MM.1S (cell line): Measurements from ENCODE around the gene ARHGAP26.

Source experiments
- DNase-seq: peaks from one replicate; pipeline ENCODE4 v3.0.0-alpha.2; 2015
- H2AFZ ChIP-seq: fragments of 300-600 bp; sonication (generic); 2 replicates; pipeline ENCODE4 v1.6.0; 2016; ENCODE audit warnings: antibody characterized with exemption, low read length
- H3F3A ChIP-seq: fragments of 300-600 bp; sonication (generic); 2 replicates; pipeline ENCODE4 v1.6.1; 2016; ENCODE audit warnings: mild to moderate bottlenecking, antibody characterized with exemption, low read length, moderate library complexity, mixed read lengths; ENCODE audit not compliant: insufficient read depth
- H3K27ac ChIP-seq: fragments of 300-600 bp; sonication (generic); 2 replicates; pipeline ENCODE4 v1.5.1; 2016; ENCODE audit warnings: mild to moderate bottlenecking, low read length
- H3K27me3 ChIP-seq: fragments of 300-600 bp; sonication (generic); replicated peaks from 2 replicates; pipeline ENCODE4 v1.6.0; 2016; ENCODE audit warnings: low read length; ENCODE audit not compliant: insufficient read depth
- H3K36me3 ChIP-seq: fragments of 300-600 bp; sonication (generic); replicated peaks from 2 replicates; pipeline ENCODE4 v1.6.1; 2016; ENCODE audit warnings: mild to moderate bottlenecking, low read length, mixed read lengths; ENCODE audit not compliant: insufficient read depth
- H3K4me1 ChIP-seq: fragments of 300-600 bp; sonication (generic); 2 replicates; pipeline ENCODE4 v1.6.1; 2016; ENCODE audit warnings: low read length, mixed read lengths
- H3K4me2 ChIP-seq: fragments of 300-600 bp; sonication (generic); 2 replicates; pipeline ENCODE4 v1.6.0; 2016; ENCODE audit warnings: low read depth, low read length
- H3K4me3 ChIP-seq: fragments of 300-600 bp; sonication (generic); 2 replicates; pipeline ENCODE4 v1.5.1; 2016; ENCODE audit warnings: low read length, mixed read lengths
- H3K79me2 ChIP-seq: fragments of 300-600 bp; sonication (generic); 2 replicates; pipeline ENCODE4 v1.6.1; 2016; ENCODE audit warnings: mixed run types, low read length, mixed read lengths
- H3K9ac ChIP-seq: fragments of 300-600 bp; sonication (generic); 2 replicates; pipeline ENCODE4 v1.6.1; 2016; ENCODE audit warnings: low read length, mixed read lengths
- H3K9me2 ChIP-seq: fragments of 300-600 bp; sonication (generic); replicated peaks from 2 replicates; pipeline ENCODE4 v1.6.1; 2016; ENCODE audit warnings: mild to moderate bottlenecking, low read length, mixed read lengths; ENCODE audit not compliant: insufficient read depth
- H3K9me3 ChIP-seq: fragments of 300-600 bp; sonication (generic); replicated peaks from 2 replicates; pipeline ENCODE4 v1.6.1; 2016; ENCODE audit warnings: mild to moderate bottlenecking, low read length, mixed read lengths; ENCODE audit not compliant: insufficient read depth
- H4K20me1 ChIP-seq: fragments of 300-600 bp; sonication (generic); 2 replicates; pipeline ENCODE4 v1.6.1; 2016; ENCODE audit warnings: mild to moderate bottlenecking, low read length, moderate library complexity, mixed read lengths; ENCODE audit not compliant: insufficient read depth
- EZH2 ChIP-seq: fragments of 300-600 bp; sonication (generic); optimal IDR thresholded peaks from 2 replicates; pipeline ENCODE3; 2017; ENCODE audit warnings: low read depth, mild to moderate bottlenecking, antibody characterized with exemption, low read length, mixed read lengths
- EZH2phosphoT487 ChIP-seq: fragments of 300-600 bp; sonication (generic); IDR thresholded peaks from 2 replicates; pipeline ENCODE4 v1.6.1; 2018; ENCODE audit warnings: antibody characterized with exemption, low read length
- TF ChIP-seq, protein P1 (sequence below): fragments of 300-600 bp; sonication (generic); IDR thresholded peaks from 2 replicates; pipeline ENCODE4 v1.5.1; 2016; ENCODE audit warnings: antibody characterized with exemption, low read length, mixed read lengths

The ARHGAP26 gene

DNA sequence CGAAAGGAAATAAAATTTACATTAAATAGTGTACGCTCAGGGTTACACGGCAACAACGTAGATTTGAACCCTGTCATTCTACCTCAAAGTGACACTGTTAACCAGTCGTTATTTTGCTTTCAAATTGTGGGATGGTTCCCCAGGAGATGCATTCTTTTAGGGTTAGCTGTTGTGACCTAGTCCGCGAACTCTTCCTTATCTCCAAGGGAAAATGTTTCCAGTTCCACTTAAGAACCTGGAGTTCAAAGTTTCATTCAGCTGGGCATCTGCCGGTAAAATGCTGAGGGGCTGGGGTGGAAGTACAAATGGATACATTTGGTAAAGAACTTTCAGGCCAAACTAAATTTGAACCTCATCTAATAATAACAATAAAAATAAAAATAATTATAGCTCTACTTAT lies 368.7 kb downstream of the ARHGAP26 start:
- TF ChIP-seq EZH2phosphoT487 (no peak), EZH2 (no peak)
- TF ChIP-seq, protein P1, sequence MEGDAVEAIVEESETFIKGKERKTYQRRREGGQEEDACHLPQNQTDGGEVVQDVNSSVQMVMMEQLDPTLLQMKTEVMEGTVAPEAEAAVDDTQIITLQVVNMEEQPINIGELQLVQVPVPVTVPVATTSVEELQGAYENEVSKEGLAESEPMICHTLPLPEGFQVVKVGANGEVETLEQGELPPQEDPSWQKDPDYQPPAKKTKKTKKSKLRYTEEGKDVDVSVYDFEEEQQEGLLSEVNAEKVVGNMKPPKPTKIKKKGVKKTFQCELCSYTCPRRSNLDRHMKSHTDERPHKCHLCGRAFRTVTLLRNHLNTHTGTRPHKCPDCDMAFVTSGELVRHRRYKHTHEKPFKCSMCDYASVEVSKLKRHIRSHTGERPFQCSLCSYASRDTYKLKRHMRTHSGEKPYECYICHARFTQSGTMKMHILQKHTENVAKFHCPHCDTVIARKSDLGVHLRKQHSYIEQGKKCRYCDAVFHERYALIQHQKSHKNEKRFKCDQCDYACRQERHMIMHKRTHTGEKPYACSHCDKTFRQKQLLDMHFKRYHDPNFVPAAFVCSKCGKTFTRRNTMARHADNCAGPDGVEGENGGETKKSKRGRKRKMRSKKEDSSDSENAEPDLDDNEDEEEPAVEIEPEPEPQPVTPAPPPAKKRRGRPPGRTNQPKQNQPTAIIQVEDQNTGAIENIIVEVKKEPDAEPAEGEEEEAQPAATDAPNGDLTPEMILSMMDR, result no peak
- no peak for DNase-seq

DNA sequence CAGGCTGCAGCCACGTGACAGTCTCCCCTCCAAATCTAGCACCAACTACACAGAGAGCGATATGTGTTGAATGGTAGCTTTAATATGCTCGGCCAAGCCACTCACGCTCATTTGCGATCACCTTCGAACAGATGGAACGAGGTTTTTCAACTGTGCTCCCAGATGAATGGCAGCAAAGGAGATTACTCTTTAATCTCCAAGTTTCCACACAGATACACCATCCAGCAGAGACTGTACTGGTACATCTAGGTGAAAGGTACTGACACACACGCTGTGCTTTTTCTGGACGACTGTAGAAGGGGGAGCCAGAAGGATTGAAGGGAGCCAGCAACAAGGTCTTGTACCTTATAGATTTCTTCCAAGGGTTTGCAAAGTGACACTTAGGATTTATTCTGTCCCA lies 369.4 kb downstream of the ARHGAP26 start:
- H3K27me3 ChIP-seq, result no peaks in the 10 kb centered on the region
- DNase-seq, result no peak
- no peaks in the 10 kb centered on the region for H4K20me1 ChIP-seq

More for the DNA sequence above, 368.7 kb downstream of the ARHGAP26 start:
- H3K36me3 ChIP-seq, result no peaks in the 10 kb centered on the region
- no peaks in the 10 kb centered on the region for H3F3A ChIP-seq
- no peak overlapping the region for H3K27ac ChIP-seq
- H3K4me2 ChIP-seq, result no peak overlapping the region
- no peaks in the 10 kb centered on the region for H3K9me2 ChIP-seq
- no peak overlapping the region for H2AFZ ChIP-seq
- no peak overlapping the region for H3K9ac ChIP-seq
- H3K4me1 ChIP-seq, result no peaks in the 10 kb centered on the region
- no peaks in the 10 kb centered on the region for H4K20me1 ChIP-seq
- H3K79me2 ChIP-seq, result no peaks in the 10 kb centered on the region
- H3K27me3 ChIP-seq, result no peaks in the 10 kb centered on the region
- H3K4me3 ChIP-seq, result no peak overlapping the region
- no peaks in the 10 kb centered on the region for H3K9me3 ChIP-seq

DNA sequence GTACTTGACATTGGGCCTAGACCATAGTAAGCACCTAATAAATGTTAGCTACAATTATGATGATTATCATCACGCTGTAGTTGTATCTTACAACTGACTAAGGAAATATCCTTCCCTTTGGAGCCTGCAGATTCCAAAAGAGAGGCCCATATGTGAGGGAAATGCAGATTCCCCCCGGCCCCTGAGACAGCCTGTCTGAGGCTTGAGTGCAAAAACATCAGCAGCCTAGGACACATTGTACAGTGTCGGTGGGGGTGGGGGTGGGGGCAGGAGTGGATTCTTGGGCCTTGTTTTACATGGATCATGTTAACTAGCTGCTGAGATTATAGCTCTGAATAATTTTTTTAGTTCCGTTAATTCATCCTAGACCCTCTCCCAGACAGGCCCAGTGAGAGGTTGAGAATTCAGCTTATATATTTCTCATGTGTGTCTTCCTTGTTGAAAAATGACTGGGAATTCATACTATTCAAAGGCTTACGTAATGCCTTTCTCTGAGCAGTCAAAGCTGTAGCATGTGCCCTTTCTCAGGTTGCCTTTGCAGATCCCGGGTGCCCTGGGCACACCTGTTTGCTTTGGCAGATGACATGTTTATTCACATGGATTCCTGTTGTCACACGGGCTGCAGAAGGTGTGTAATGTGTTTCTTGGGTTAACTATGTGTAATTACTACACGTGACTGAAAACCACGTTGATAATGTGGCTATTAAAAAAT lies 370.5 kb downstream of the ARHGAP26 start:
- H3K9ac ChIP-seq, result no peak overlapping the region
- no peak overlapping the region for H3K4me2 ChIP-seq
- H3K36me3 ChIP-seq, result no peaks in the 10 kb centered on the region
- H3K9me3 ChIP-seq, result no peaks in the 10 kb centered on the region
- no peaks in the 10 kb centered on the region for H3K9me2 ChIP-seq
- no peak overlapping the region for H2AFZ ChIP-seq
- no peak overlapping the region for H3K4me3 ChIP-seq
- H3K4me1 ChIP-seq, result no peaks in the 10 kb centered on the region
- no peaks in the 10 kb centered on the region for H3F3A ChIP-seq
- H4K20me1 ChIP-seq, result no peaks in the 10 kb centered on the region
- no peak overlapping the region for H3K27ac ChIP-seq
- no peaks in the 10 kb centered on the region for H3K27me3 ChIP-seq
- TF ChIP-seq EZH2, result no peak
- no peak for TF ChIP-seq EZH2phosphoT487
- TF ChIP-seq, protein P1, result no peak
- DNase-seq, result no peak
- no peaks in the 10 kb centered on the region for H3K79me2 ChIP-seq

More for the DNA sequence above, 369.4 kb downstream of the ARHGAP26 start:
- Histone ChIP-seq H2AFZ (no peak overlapping the region), H3K4me1 (no peaks in the 10 kb centered on the region), H3K79me2 (no peaks in the 10 kb centered on the region), H3K9me3 (no peaks in the 10 kb centered on the region), H3K4me3 (no peak overlapping the region), H3K9me2 (no peaks in the 10 kb centered on the region), H3K36me3 (no peaks in the 10 kb centered on the region), H3K4me2 (no peak overlapping the region), H3K9ac (no peak overlapping the region), H3K27ac (no peak overlapping the region), H3F3A (no peaks in the 10 kb centered on the region)
- TF ChIP-seq EZH2phosphoT487 (no peak), EZH2 (no peak)
- TF ChIP-seq, protein P1, result no peak
